OCI-LY7 (cell line): ENCODE data around the gene GATAD2B.

Source experiments
- EZH2phosphoT487 ChIP-seq: fragments of 200-600 bp; sonication (generic); IDR thresholded peaks from 2 replicates; pipeline ENCODE4 v1.6.1; 2018; ENCODE audit warnings: low read depth, borderline replicate concordance, mild to moderate bottlenecking, mixed run types, antibody characterized with exemption, low read length, moderate library complexity, mixed read lengths
- TF ChIP-seq, protein P1 (sequence below): fragments of 200-600 bp; sonication (generic); conservative IDR thresholded peaks from 2 replicates; pipeline ENCODE4 v1.5.1; 2014; ENCODE audit warnings: mild to moderate bottlenecking, antibody characterized with exemption, low read length, moderate library complexity, mixed read lengths

DNA sequence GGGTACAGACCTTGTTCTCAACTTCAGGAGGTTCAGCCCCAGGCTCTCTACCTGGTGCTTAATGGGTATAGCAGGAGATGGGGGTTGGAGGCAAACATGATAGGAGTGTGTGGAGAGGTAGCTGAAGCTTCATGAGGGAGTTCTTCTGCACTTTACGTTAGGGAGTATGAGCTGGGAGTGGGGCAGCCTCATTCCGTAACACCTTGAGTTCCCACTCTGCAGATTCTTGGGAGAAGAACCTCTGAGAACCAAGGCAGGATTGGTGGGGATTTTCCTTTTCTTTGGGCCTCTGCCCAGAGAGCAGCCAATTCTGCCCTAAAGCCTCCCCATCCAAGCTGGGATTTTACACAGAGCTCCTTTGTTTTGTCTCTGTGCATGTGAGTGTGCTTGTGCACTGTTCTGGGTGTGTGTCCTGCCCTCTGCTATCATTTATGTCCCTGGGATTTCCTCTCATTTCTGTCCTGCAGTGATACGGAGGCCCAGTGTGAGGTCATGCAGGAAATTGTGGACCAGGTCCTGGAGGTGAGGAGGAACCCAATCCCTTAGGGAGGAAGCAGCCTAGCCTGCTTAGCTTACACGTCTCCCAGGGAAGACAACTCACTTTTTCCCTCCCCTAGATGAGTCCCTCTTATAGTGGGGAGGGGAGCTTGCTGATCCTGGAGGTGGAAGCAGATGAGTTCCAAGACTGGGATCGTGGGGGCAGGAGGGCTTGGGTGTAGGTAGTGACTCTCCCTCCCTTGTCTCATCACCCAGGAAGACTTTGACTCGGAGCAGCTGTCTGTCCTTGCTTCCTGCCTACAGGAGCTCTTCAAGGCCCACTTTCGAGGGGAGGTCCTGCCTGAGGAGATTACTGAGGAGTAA lies 159.2 kb downstream of the GATAD2B start:
- TF ChIP-seq, protein P1, sequence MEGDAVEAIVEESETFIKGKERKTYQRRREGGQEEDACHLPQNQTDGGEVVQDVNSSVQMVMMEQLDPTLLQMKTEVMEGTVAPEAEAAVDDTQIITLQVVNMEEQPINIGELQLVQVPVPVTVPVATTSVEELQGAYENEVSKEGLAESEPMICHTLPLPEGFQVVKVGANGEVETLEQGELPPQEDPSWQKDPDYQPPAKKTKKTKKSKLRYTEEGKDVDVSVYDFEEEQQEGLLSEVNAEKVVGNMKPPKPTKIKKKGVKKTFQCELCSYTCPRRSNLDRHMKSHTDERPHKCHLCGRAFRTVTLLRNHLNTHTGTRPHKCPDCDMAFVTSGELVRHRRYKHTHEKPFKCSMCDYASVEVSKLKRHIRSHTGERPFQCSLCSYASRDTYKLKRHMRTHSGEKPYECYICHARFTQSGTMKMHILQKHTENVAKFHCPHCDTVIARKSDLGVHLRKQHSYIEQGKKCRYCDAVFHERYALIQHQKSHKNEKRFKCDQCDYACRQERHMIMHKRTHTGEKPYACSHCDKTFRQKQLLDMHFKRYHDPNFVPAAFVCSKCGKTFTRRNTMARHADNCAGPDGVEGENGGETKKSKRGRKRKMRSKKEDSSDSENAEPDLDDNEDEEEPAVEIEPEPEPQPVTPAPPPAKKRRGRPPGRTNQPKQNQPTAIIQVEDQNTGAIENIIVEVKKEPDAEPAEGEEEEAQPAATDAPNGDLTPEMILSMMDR = no peak
- no peak for TF ChIP-seq EZH2phosphoT487
